ENCODE results near the gene MYBBP1A.

DNA sequence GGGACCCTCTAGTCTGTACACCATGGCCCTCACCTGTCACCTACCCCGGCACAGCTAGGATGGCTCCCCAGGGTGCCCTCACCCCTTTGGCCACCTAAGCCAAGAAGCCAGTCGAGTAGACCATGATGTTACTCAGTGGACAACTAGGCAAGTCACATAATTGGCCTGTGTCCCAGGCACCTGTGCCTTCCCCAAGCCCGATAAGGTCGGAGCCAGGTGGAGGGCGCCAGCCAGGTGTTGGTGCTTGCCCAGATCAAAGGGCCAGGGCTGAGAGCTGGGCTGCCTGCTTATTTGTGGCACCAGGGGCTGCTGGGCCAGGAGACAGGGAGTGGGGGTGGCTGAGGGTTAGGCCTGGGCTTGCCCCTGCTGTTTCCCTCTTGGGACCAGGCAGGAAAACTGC, 39.7 kb downstream of the MYBBP1A start:
- no peak for TF ChIP-seq CTCF (IDR thresholded peaks at IDR 0.05)
- TF ChIP-seq POLR2AphosphoS5 (IDR thresholded peaks at IDR 0.05; ENCODE audit: insufficient read depth in 1 of 2, low read depth in 1 of 2), result no peak
- no peak for TF ChIP-seq POLR2A (IDR thresholded peaks at IDR 0.05)
